Gastroesophageal sphincter (tissue), 3 donors: Measurements from ENCODE around the gene ZMIZ2.

ENCODE experiments used
- EP300 ChIP-seq: sonication (generic); formaldehyde crosslinking; IDR thresholded peaks from one replicate; pipeline ENCODE4 v1.6.1; 2017; ENCODE audit warnings: antibody characterized with exemption, mild to moderate bottlenecking
- POLR2A ChIP-seq, 2 donors: fragments of 450-650 bp; IDR thresholded peaks; one replicate each; pipeline ENCODE4 v1.6.1; 2017; ENCODE audit warnings: antibody characterized with exemption in 2 of 2, mild to moderate bottlenecking in 2 of 2, moderate library complexity in 1 of 2
- POLR2AphosphoS5 ChIP-seq: sonication (generic); formaldehyde crosslinking; IDR thresholded peaks from one replicate; pipeline ENCODE4 v1.6.1; 2017; ENCODE audit warnings: antibody characterized with exemption
- TF ChIP-seq, protein P1 (sequence below), 4 experiments: fragments of 200-600 bp in 2 of 4; fragments of 450-650 bp in 2 of 4; sonication (generic) in 1 of 4; IDR thresholded peaks; one replicate each; pipeline ENCODE4 v1.5.1; 2017 to 2019; ENCODE audit warnings: antibody characterized with exemption in 4 of 4, mild to moderate bottlenecking in 2 of 4, moderate library complexity in 2 of 4

DNA sequence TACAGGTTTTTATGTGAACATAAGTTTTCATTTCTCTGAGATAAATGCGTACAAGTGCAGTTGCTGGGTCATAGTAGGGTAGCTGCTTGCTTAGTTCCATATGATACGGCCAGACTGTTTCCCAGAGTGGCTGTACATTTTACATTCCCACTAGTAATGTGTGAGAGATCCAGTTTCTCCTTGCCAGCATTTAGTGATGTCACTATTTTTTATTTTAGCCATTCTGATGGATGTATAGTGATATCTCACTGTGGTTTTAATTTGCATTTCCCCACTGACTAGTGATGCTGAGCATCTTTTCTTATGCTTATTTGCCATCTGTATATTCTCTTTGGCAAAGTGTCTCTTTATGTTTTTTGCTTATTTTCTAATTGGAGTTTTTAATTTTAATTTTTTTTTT lies 4.2 kb downstream of the ZMIZ2 start:
- no peak for TF ChIP-seq POLR2A (IDR thresholded peaks at IDR 0.05)
- TF ChIP-seq EP300 = no peak
- TF ChIP-seq, protein P1, sequence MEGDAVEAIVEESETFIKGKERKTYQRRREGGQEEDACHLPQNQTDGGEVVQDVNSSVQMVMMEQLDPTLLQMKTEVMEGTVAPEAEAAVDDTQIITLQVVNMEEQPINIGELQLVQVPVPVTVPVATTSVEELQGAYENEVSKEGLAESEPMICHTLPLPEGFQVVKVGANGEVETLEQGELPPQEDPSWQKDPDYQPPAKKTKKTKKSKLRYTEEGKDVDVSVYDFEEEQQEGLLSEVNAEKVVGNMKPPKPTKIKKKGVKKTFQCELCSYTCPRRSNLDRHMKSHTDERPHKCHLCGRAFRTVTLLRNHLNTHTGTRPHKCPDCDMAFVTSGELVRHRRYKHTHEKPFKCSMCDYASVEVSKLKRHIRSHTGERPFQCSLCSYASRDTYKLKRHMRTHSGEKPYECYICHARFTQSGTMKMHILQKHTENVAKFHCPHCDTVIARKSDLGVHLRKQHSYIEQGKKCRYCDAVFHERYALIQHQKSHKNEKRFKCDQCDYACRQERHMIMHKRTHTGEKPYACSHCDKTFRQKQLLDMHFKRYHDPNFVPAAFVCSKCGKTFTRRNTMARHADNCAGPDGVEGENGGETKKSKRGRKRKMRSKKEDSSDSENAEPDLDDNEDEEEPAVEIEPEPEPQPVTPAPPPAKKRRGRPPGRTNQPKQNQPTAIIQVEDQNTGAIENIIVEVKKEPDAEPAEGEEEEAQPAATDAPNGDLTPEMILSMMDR (IDR thresholded peaks at IDR 0.05) = no peak
- no peak for TF ChIP-seq POLR2AphosphoS5
